ENCODE results near the gene ZNFX1.

DNA sequence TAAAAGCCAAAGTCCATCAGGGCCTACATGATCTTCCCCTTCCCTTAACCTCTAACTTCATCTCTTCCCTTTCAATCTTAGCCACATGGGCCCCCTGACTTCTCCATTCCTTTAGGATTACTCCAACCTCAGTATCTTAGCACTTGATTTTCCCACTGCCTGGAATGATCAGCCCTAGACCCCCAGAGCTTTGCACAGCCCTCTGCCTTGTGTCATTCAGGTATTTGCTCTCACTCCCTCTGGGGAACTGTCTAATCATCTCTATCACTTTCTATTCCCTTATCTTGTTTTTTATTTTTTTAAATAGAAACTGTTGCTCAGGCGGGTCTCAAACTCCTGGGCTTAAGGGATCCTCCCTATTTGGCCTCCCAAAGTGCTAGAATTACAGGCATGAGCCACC, 13.3 kb upstream of the ZNFX1 start:
- TF ChIP-seq POLR2A (IDR thresholded peaks at IDR 0.05): no peak
- no peak for TF ChIP-seq CTCF (IDR thresholded peaks at IDR 0.05)

Measured in body of pancreas (tissue), 4 donors.